GM12873 (cell line): Measurements from ENCODE around the gene MGAT5.

Experiments used
- CTCF ChIP-seq: IDR thresholded peaks from 2 replicates; pipeline ENCODE4 v1.5.1; 2012; ENCODE audit warnings: low read depth, mild to moderate bottlenecking, moderate library complexity, low read length, control low read depth; ENCODE audit not compliant: insufficient read depth; ENCODE audit errors: missing control alignments

MGAT5 gene

GRCh38 chr2:134412639-134412999 is 158.7 kb downstream of the MGAT5 start:
- TF ChIP-seq CTCF, result no peak

- TF ChIP-seq CTCF, result no peak
These were observed 159.6 kb downstream of the MGAT5 start for GRCh38 chr2:134413430-134413829.

DNA sequence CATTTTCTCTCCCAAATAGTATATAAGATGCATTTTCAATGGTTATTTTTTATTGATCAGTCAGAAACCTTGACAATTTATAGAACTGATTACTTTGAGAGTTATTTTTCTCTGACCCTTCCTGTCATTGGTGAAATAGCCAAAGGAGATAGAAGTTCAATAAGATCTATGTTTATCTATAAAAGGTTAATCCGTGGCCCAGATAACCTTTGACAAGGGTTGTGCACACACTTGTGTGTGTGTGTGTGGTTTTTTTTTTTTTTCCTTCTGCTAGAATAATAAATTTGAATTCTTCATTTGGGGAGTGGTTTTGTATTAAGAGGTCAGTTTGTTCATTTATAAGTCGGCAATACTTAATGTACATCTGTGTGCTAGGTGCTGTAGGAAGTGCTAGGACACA is 160.0 kb downstream of the MGAT5 start:
- no peak for TF ChIP-seq CTCF

DNA sequence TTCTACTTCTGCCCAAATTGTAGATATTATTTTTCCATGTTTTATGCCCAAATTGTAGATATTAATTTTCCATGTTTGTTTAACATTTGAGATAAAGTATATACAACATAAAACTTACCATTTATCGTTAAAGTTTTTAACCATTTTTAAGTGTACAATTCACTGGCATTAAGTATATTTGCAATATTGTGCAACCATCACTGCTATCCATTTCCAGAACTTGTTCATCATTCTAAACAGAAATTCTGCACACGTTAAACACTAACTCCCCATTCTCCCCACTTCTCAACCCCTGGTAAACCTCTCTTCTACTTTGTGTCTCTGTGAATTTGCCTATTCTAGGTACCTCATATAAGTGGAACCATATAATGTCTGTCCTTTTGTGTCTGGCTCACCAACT is 162.1 kb downstream of the MGAT5 start:
- no peak for TF ChIP-seq CTCF

- no peak for TF ChIP-seq CTCF
These were observed 162.8 kb downstream of the MGAT5 start for GRCh38 chr2:134416637-134417036.

DNA sequence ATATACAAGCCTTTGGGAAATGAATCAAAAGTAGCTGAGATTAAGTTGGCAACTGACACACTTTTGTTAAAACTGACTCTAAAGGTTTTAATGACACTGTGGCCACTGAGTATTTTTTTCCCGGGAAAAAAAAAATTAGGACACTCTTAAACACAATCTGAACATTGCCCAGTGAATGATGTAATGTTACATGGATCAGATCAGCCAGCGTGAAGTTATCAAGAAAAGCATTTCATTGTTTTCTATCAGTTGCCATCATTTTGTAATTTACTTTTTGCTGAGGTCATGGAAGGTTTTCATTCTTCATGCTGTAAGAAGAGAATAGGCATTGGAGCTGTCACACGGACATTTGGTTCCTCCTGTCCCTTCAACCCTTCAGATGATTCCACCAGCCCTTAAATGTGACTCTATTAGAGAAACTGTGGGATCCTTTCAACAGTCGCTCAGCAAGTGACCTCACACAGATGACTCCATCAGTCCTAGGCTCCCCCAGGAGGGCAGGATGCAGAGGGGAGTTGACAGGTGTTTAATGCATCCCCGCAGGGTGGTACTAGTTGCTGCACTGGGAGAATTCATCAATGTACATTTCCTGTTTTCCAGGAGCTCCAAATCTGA is 164.2 kb downstream of the MGAT5 start:
- TF ChIP-seq CTCF, result no peak

DNA sequence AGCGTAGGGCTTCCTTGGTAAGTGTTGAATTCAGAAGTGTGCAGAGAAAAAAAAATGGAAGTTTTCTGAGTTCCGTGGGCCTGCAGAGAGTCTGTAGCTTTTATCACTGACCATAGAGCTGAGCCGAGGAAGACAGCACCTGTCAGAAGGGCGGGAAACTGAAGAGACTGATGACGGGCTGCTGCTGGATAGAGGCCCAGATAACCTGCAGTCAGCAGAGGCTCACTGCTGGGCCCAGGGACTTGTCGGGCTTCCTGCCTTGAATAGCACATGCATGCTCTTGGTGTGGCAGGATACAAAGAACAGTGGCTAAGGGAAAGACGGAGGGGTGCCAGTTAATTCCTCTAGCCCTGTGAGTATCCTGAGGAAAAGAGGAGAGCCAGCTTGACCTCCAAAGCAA is 166.4 kb downstream of the MGAT5 start:
- TF ChIP-seq CTCF, result no peak
